SIG-M5 treated with dmso at 0.1 percent for 504 hours (cell line): ENCODE data around the gene PLCB4.

Experiments used
- DNase-seq: peaks from one replicate; lab custom pipeline; 2025; ENCODE audit not compliant: unreplicated experiment; lab: John Stamatoyannopoulos, UW

The PLCB4 gene

GRCh38 chr20:9417665-9418064, 348.8 kb downstream of the PLCB4 start:
- DNase-seq, result no peak

GRCh38 chr20:9422321-9423057, 353.6 kb downstream of the PLCB4 start:
- DNase-seq, result no peak

- DNase-seq, result no peak
These were observed 355.7 kb downstream of the PLCB4 start for GRCh38 chr20:9424551-9424950.

- no peak for DNase-seq
These were observed 358.8 kb downstream of the PLCB4 start for GRCh38 chr20:9427430-9428291.

GRCh38 chr20:9428292-9428607, 359.4 kb downstream of the PLCB4 start:
- no peak for DNase-seq

- DNase-seq, result no peak
These were observed 370.9 kb downstream of the PLCB4 start for GRCh38 chr20:9439806-9440205.

GRCh38 chr20:9440892-9441291, 372.0 kb downstream of the PLCB4 start:
- DNase-seq, result no peak

- no peak for DNase-seq
These were observed 373.1 kb downstream of the PLCB4 start for GRCh38 chr20:9441948-9442347.

GRCh38 chr20:9442858-9443257, 374.0 kb downstream of the PLCB4 start:
- peak; percentile 69 for DNase-seq

- DNase-seq, result no peak
These were observed 376.0 kb downstream of the PLCB4 start for GRCh38 chr20:9444921-9445320.

GRCh38 chr20:9447182-9447581, 378.3 kb downstream of the PLCB4 start:
- peak; percentile 65 for DNase-seq

- no peak for DNase-seq
These were observed 384.3 kb downstream of the PLCB4 start for GRCh38 chr20:9453201-9453600.

GRCh38 chr20:9454791-9455190, 385.9 kb downstream of the PLCB4 start:
- no peak for DNase-seq

GRCh38 chr20:9457136-9457535, 388.2 kb downstream of the PLCB4 start:
- peak; percentile 92 for DNase-seq

- peak; percentile 90 for DNase-seq
These were observed 389.4 kb downstream of the PLCB4 start for GRCh38 chr20:9458138-9458796.

- no peak for DNase-seq
These were observed 391.6 kb downstream of the PLCB4 start for GRCh38 chr20:9460518-9460917.

GRCh38 chr20:9467995-9468394, 399.1 kb downstream of the PLCB4 start:
- DNase-seq, result peak; percentile 81

GRCh38 chr20:9474835-9475415, 406.0 kb downstream of the PLCB4 start:
- DNase-seq, result no peak

GRCh38 chr20:9475456-9475855, 406.6 kb downstream of the PLCB4 start:
- no peak for DNase-seq

- DNase-seq, result no peak
These were observed 407.3 kb downstream of the PLCB4 start for GRCh38 chr20:9476174-9476573.

GRCh38 chr20:9476637-9477036, 407.8 kb downstream of the PLCB4 start:
- no peak for DNase-seq

- no peak for DNase-seq
These were observed 409.9 kb downstream of the PLCB4 start for GRCh38 chr20:9478771-9479170.
